Suprapubic skin (tissue), 4 donors: ENCODE results near the gene BICD1. TPM values are rescaled to one million over a fixed set of nuclear protein-coding genes. Genes with fewer than 3 reads are reported as not detected.

Source experiments
- DNase-seq, 2 donors: peaks; one replicate each; pipeline ENCODE4 v3.0.0-alpha.2; 2019; ENCODE audit warnings: low spot score in 2 of 2
- H3K27ac ChIP-seq: fragments of 200-600 bp; sonication (generic); one replicate; pipeline ENCODE4 v1.5.1; 2019
- H3K27me3 ChIP-seq: fragments of 200-600 bp; sonication (generic); one replicate; pipeline ENCODE4 v1.5.1; 2019
- H3K36me3 ChIP-seq: fragments of 200-600 bp; sonication (generic); one replicate; pipeline ENCODE4 v1.5.1; 2019
- H3K4me1 ChIP-seq: fragments of 200-600 bp; sonication (generic); one replicate; pipeline ENCODE4 v1.5.1; 2019
- H3K4me3 ChIP-seq: fragments of 200-600 bp; sonication (generic); one replicate; pipeline ENCODE4 v1.5.1; 2019; ENCODE audit warnings: mild to moderate bottlenecking
- H3K9me3 ChIP-seq: fragments of 200-600 bp; sonication (generic); one replicate; pipeline ENCODE4 v1.5.1; 2019
- CTCF ChIP-seq, 2 donors: fragments of 200-600 bp in 1 of 2; fragments of 450-650 bp in 1 of 2; sonication (generic) in 1 of 2; IDR thresholded peaks; one replicate each; pipeline ENCODE4 v1.5.1; 2016 to 2019; ENCODE audit warnings: antibody characterized with exemption in 2 of 2, mild to moderate bottlenecking in 1 of 2, moderate library complexity in 1 of 2
- EP300 ChIP-seq: sonication (generic); formaldehyde crosslinking; IDR thresholded peaks from one replicate; pipeline ENCODE4 v1.6.1; 2017; ENCODE audit warnings: antibody characterized with exemption
- POLR2A ChIP-seq, 2 donors: fragments of 450-650 bp; IDR thresholded peaks; one replicate each; pipeline ENCODE4 v1.6.1; 2017; ENCODE audit warnings: antibody characterized with exemption in 2 of 2, mild to moderate bottlenecking in 2 of 2, moderate library complexity in 2 of 2
- POLR2AphosphoS5 ChIP-seq, 3 donors: sonication (generic); formaldehyde crosslinking; IDR thresholded peaks; one replicate each; pipeline ENCODE4 v1.6.1; 2017; ENCODE audit warnings: antibody characterized with exemption in 3 of 3
- WGBS: methylation state at CpG from one replicate; pipeline ENCODE4 v1.1.5; 2018; 5-methylcytosine and 5-hydroxymethylcytosine counted together
- total RNA-seq, 4 donors: library from RNA; depleted of rRNA; stranded (reverse); fragments of >200 nt; gene quantifications; one replicate each; pipeline ENCODE4 v1.1.0, GENCODE V29; 2016

BICD1 gene
- total RNA-seq = 1 to 10 TPM; 1.5 to 5.4 (median 2.5) TPM

- 0% methylated on average over 36 of the region's 96 CpGs for WGBS
- H3K4me1 ChIP-seq = peaks cover 23% of the 10 kb centered on the region
- no peaks in the 10 kb centered on the region for H3K27me3 ChIP-seq
- peak within 1 kb of the TSS; percentile 83 for H3K27ac ChIP-seq
- DNase-seq = peak; percentile 89 to 92
- H3K4me3 ChIP-seq = peak within 1 kb of the TSS; percentile 92
- no peaks in the 10 kb centered on the region for H3K9me3 ChIP-seq
- H3K36me3 ChIP-seq = no peaks in the 10 kb centered on the region
- peak in 1 of 2 donors; percentile 36 for TF ChIP-seq POLR2A (IDR thresholded peaks at IDR 0.05)
- no peak for TF ChIP-seq EP300
- TF ChIP-seq CTCF (IDR thresholded peaks at IDR 0.05) = peak in 1 of 2 donors; percentile 20
These were observed at the start of gene BICD1 for GRCh38 chr12:32106517-32107358. Gene BICD1 (plus strand): TSS chr12:32106847. CDS start chr12:32107332, 485 bp downstream.

GRCh38 chr12:32061033-32061432 is 45.6 kb upstream of the BICD1 start:
- Histone ChIP-seq H3K4me1 (no peaks in the 10 kb centered on the region), H3K27me3 (no peaks in the 10 kb centered on the region), H3K27ac (no peak overlapping the region), H3K4me3 (no peak overlapping the region), H3K36me3 (no peaks in the 10 kb centered on the region), H3K9me3 (no peaks in the 10 kb centered on the region)
- 94% methylated on average over 3 of the region's 3 CpGs for WGBS
- no peak for DNase-seq
- TF ChIP-seq POLR2AphosphoS5 (IDR thresholded peaks at IDR 0.05) = no peak
- TF ChIP-seq EP300 = no peak
- no peak for TF ChIP-seq POLR2A (IDR thresholded peaks at IDR 0.05)
- no peak for TF ChIP-seq CTCF (IDR thresholded peaks at IDR 0.05)

- Histone ChIP-seq H3K36me3 (no peaks in the 10 kb centered on the region), H3K9me3 (no peaks in the 10 kb centered on the region), H3K4me1 (no peaks in the 10 kb centered on the region), H3K27me3 (no peaks in the 10 kb centered on the region), H3K4me3 (no peak overlapping the region), H3K27ac (no peak overlapping the region)
- TF ChIP-seq POLR2AphosphoS5 (IDR thresholded peaks at IDR 0.05) (no peak), EP300 (no peak), CTCF (IDR thresholded peaks at IDR 0.05) (no peak), POLR2A (IDR thresholded peaks at IDR 0.05) (no peak)
- 53% methylated on average over 2 of the region's 2 CpGs for WGBS
- DNase-seq = no peak
These were observed 43.8 kb upstream of the BICD1 start for GRCh38 chr12:32062881-32063280.

GRCh38 chr12:32063796-32064195 is 42.9 kb upstream of the BICD1 start:
- no peaks in the 10 kb centered on the region for H3K27me3 ChIP-seq
- H3K4me3 ChIP-seq = no peak overlapping the region
- no peaks in the 10 kb centered on the region for H3K4me1 ChIP-seq
- no peaks in the 10 kb centered on the region for H3K36me3 ChIP-seq
- no peak for DNase-seq
- TF ChIP-seq POLR2AphosphoS5 (IDR thresholded peaks at IDR 0.05) = no peak
- WGBS = 92% methylated on average over 4 of the region's 4 CpGs
- no peaks in the 10 kb centered on the region for H3K9me3 ChIP-seq
- no peak overlapping the region for H3K27ac ChIP-seq

- no peaks in the 10 kb centered on the region for H3K27me3 ChIP-seq
- H3K27ac ChIP-seq = no peak overlapping the region
- H3K4me3 ChIP-seq = no peak overlapping the region
- no peak for DNase-seq
- TF ChIP-seq POLR2A (IDR thresholded peaks at IDR 0.05) (no peak), CTCF (IDR thresholded peaks at IDR 0.05) (no peak), POLR2AphosphoS5 (IDR thresholded peaks at IDR 0.05) (no peak), EP300 (no peak)
- WGBS = 97% methylated on average over 2 of the region's 2 CpGs
- H3K36me3 ChIP-seq = no peaks in the 10 kb centered on the region
- no peaks in the 10 kb centered on the region for H3K9me3 ChIP-seq
- H3K4me1 ChIP-seq = no peaks in the 10 kb centered on the region
These were observed 40.4 kb upstream of the BICD1 start for GRCh38 chr12:32066206-32066605.
